Measurements from ENCODE around the gene KCNQ2. TPM values are rescaled to one million over a fixed set of nuclear protein-coding genes. Genes with fewer than 3 reads are reported as not detected.

Gene KCNQ2
- total RNA-seq, 1 donor from 2014 or later, result not detected

DNA sequence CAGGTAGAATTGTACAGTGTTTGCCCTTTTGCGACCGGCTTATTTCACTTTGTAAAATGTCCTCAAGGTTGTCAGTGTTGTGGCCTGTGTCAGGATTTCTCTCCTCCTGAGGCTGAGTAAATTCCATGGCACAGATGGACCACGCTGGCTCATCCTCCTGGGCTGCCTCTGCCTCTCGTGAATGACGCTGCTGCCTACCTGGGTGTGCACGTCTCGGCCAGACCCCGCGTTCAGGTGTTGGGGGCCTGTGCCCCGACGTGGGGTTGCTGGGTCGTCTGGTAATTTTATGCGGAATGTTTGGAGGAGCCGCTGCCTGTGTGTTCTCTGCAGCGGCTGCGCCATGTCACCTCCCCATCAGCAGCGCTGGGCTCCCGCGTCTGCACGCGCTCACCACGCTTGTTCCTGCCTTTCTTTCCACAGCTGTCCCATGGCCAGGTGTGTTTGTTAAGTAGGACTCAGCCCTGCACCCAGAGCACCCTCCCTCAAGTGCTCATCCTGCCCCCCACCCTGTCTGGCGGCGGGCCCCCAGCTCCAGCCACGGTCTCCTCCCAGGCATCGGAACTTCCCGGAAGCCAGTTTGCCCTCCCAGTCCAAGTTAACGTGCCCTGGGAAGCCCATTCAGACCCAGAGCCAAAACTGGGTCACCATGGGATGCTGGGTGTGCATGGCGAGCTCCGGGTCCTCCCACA, 75.2 kb downstream of the KCNQ2 start:
- intact Hi-C loops (cut with DNase I), result no loop called here
- H3K27me3 ChIP-seq (ENCODE audit: low read depth), result peaks cover 29% of the 10 kb centered on the region
- H3K4me3 ChIP-seq, result no peak overlapping the region
- no peak for DNase-seq
- no peak overlapping the region for H3K27ac ChIP-seq
- no peaks in the 10 kb centered on the region for H3K36me3 ChIP-seq
- TF ChIP-seq, protein P1, sequence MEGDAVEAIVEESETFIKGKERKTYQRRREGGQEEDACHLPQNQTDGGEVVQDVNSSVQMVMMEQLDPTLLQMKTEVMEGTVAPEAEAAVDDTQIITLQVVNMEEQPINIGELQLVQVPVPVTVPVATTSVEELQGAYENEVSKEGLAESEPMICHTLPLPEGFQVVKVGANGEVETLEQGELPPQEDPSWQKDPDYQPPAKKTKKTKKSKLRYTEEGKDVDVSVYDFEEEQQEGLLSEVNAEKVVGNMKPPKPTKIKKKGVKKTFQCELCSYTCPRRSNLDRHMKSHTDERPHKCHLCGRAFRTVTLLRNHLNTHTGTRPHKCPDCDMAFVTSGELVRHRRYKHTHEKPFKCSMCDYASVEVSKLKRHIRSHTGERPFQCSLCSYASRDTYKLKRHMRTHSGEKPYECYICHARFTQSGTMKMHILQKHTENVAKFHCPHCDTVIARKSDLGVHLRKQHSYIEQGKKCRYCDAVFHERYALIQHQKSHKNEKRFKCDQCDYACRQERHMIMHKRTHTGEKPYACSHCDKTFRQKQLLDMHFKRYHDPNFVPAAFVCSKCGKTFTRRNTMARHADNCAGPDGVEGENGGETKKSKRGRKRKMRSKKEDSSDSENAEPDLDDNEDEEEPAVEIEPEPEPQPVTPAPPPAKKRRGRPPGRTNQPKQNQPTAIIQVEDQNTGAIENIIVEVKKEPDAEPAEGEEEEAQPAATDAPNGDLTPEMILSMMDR (IDR thresholded peaks at IDR 0.05), result no peak
- ATAC-seq, result no peak
- no peaks in the 10 kb centered on the region for H3K9me3 ChIP-seq
- H3K4me1 ChIP-seq, result no peaks in the 10 kb centered on the region

GRCh38 chr20:63396300-63396699, 76.2 kb downstream of the KCNQ2 start:
- no peak for DNase-seq
- Histone ChIP-seq H3K27me3 (ENCODE audit: low read depth) (peaks cover 30% of the 10 kb centered on the region), H3K27ac (no peak overlapping the region), H3K4me3 (no peak overlapping the region), H3K36me3 (no peaks in the 10 kb centered on the region), H3K9me3 (no peaks in the 10 kb centered on the region), H3K4me1 (no peaks in the 10 kb centered on the region)
- no peak for ATAC-seq
- intact Hi-C loops (cut with DNase I), result no loop called here
- TF ChIP-seq, protein P1 (IDR thresholded peaks at IDR 0.05), result no peak

GRCh38 chr20:63395723-63396122, 76.7 kb downstream of the KCNQ2 start:
- no peaks in the 10 kb centered on the region for H3K36me3 ChIP-seq
- H3K9me3 ChIP-seq, result no peaks in the 10 kb centered on the region
- TF ChIP-seq, protein P1 (IDR thresholded peaks at IDR 0.05), result no peak
- peaks cover 30% of the 10 kb centered on the region for H3K27me3 ChIP-seq (ENCODE audit: low read depth)
- intact Hi-C loops (cut with DNase I), result no loop called here
- no peak for ATAC-seq
- no peak overlapping the region for H3K4me3 ChIP-seq
- no peak for DNase-seq
- H3K4me1 ChIP-seq, result no peaks in the 10 kb centered on the region
- no peak overlapping the region for H3K27ac ChIP-seq

DNA sequence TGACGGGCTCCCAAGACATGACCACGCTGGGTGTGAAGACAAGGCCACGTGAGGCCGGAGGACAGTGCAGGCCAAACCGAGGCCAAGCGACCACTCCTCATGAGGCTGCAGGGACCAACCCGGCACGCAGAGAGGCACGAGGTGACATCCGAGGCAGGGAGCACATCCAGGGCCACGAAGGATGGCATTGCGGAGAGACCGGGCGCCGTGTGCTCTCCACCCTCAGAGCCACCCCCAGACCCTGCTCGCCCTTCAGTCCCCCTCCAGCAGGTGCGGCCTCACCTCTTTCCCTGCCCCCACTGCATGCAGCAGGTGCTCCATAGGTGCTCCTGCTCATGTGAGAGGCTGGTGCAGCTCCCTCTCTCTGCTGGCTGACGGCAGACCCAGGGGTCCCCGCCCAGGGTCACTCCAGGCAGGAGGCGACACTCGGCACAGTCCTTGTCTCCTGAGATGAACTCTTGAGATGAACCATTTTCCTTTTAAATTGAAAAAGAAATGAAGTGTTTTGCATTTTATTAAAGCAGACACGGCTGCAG, 77.5 kb downstream of the KCNQ2 start:
- no peaks in the 10 kb centered on the region for H3K9me3 ChIP-seq
- DNase-seq (no peak), ATAC-seq (no peak)
- intact Hi-C loops (cut with DNase I), result no loop called here
- no peak overlapping the region for H3K4me3 ChIP-seq
- no peak overlapping the region for H3K27ac ChIP-seq
- TF ChIP-seq, protein P1 (IDR thresholded peaks at IDR 0.05), result no peak
- no peaks in the 10 kb centered on the region for H3K36me3 ChIP-seq
- H3K27me3 ChIP-seq (ENCODE audit: low read depth), result peaks cover 30% of the 10 kb centered on the region
- H3K4me1 ChIP-seq, result no peaks in the 10 kb centered on the region

DNA sequence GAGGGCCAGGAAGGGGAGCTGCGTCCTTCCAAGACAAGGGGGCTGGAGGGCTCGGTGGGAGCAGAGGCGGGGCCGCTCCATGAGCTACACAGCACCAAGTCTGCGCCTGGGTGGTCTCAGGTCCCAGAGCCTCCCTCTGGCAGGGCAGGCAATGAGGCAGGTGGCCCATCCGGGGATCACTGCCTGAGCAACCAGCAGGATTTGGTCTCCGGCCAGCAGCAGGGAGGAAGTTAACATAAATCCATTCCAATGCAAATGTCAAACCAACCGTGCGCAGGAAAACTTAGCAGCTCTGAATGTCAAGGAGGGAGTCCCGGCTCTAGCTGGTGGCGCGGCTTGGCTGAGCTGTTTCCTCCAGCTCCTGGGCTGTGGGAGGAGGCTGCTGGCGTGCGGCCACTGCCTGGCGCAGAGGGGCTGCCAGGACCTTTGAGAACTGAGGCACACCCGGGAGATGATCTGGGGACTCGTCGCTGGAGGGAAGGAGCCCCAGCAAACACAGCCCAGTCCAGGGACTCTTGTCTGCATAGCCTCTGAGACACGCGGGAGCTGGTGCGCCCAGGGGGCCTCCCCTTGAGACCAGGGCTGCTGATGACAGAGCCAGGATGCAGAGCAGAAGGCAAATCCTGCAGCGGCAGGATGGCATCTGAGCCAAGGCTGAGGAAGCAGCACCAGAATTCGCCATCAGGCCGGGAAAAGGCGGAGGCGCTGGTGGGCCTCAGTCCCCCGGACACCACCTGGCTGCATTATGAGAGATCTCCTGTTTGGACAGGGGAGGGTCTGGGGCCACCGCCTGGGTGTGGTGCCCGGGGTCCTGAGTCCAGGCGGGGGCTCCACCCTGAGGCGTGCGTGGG, 78.2 kb downstream of the KCNQ2 start:
- Histone ChIP-seq H3K4me3 (no peak overlapping the region), H3K4me1 (no peaks in the 10 kb centered on the region), H3K27ac (no peak overlapping the region), H3K27me3 (ENCODE audit: low read depth) (peaks cover 30% of the 10 kb centered on the region), H3K36me3 (no peaks in the 10 kb centered on the region), H3K9me3 (no peaks in the 10 kb centered on the region)
- DNase-seq (no peak), ATAC-seq (no peak)
- intact Hi-C loops (cut with DNase I), result no loop called here
- TF ChIP-seq, protein P1 (IDR thresholded peaks at IDR 0.05), result no peak

Data from lower lobe of right lung (tissue), 2 donors.